ENCODE results near the gene OR6C76.
"Not testable (repeated sequence)": the region's sequence is repeated elsewhere in the genome, so short reads cannot be mapped to it uniquely, and the experiment has no call there.

The OR6C76 gene
- 0 reads per million in 3 donors for total RNA-seq

GRCh38 chr12:55425954-55426353 is at the start of gene OR6C76:
Gene OR6C76 (plus strand): TSS chr12:55426254. CDS start chr12:55426254, 0 bp downstream.
- H3K4me3 ChIP-seq (ENCODE audit: insufficient read depth, low read depth, low read length, poor library complexity, severe bottlenecking), result no peak within 1 kb of the TSS
- no peaks in the 10 kb centered on the region for H3K4me1 ChIP-seq (ENCODE audit: control insufficient read depth, insufficient read depth, low read length, poor library complexity, severe bottlenecking)
- no peak for DNase-seq
- H3K27ac ChIP-seq (ENCODE audit: insufficient read depth, low read length, poor library complexity, severe bottlenecking), result no peak within 1 kb of the TSS
- no peaks in the 10 kb centered on the region for H3K27me3 ChIP-seq (replicated peaks; ENCODE audit: control insufficient read depth, insufficient read depth, low read length, poor library complexity, severe bottlenecking)
- H3K9me3 ChIP-seq (ENCODE audit: control insufficient read depth, low read length), result no peaks in the 10 kb centered on the region
- H3K36me3 ChIP-seq (ENCODE audit: control insufficient read depth, insufficient read depth, low read length), result no peaks in the 10 kb centered on the region

GRCh38 chr12:55385891-55386290 is 40.2 kb upstream of the OR6C76 start:
- no peaks in the 10 kb centered on the region for H3K9me3 ChIP-seq (ENCODE audit: control insufficient read depth, low read length)
- no peak for DNase-seq

GRCh38 chr12:55392032-55392795 is 33.8 kb upstream of the OR6C76 start:
- H3K27me3 ChIP-seq (replicated peaks; ENCODE audit: control insufficient read depth, insufficient read depth, low read length, poor library complexity, severe bottlenecking), result peaks cover 3% of the 10 kb centered on the region
- H3K27ac ChIP-seq (ENCODE audit: insufficient read depth, low read length, poor library complexity, severe bottlenecking), result no peak overlapping the region
- no peaks in the 10 kb centered on the region for H3K4me1 ChIP-seq (ENCODE audit: control insufficient read depth, insufficient read depth, low read length, poor library complexity, severe bottlenecking)

More at GRCh38 chr12:55385891-55386290, 40.2 kb upstream of the OR6C76 start:
- Histone ChIP-seq H3K27ac (ENCODE audit: insufficient read depth, low read length, poor library complexity, severe bottlenecking) (no peak overlapping the region), H3K36me3 (ENCODE audit: control insufficient read depth, insufficient read depth, low read length) (no peaks in the 10 kb centered on the region), H3K27me3 (replicated peaks; ENCODE audit: control insufficient read depth, insufficient read depth, low read length, poor library complexity, severe bottlenecking) (peaks cover 3% of the 10 kb centered on the region), H3K4me1 (ENCODE audit: control insufficient read depth, insufficient read depth, low read length, poor library complexity, severe bottlenecking) (no peaks in the 10 kb centered on the region), H3K4me3 (ENCODE audit: insufficient read depth, low read depth, low read length, poor library complexity, severe bottlenecking) (no peak overlapping the region)

GRCh38 chr12:55396326-55396725 is 29.7 kb upstream of the OR6C76 start:
- Histone ChIP-seq H3K9me3 (ENCODE audit: control insufficient read depth, low read length) (no peaks in the 10 kb centered on the region), H3K36me3 (ENCODE audit: control insufficient read depth, insufficient read depth, low read length) (no peaks in the 10 kb centered on the region), H3K4me3 (ENCODE audit: insufficient read depth, low read depth, low read length, poor library complexity, severe bottlenecking) (no peak overlapping the region), H3K27ac (ENCODE audit: insufficient read depth, low read length, poor library complexity, severe bottlenecking) (no peak overlapping the region), H3K27me3 (replicated peaks; ENCODE audit: control insufficient read depth, insufficient read depth, low read length, poor library complexity, severe bottlenecking) (peaks cover 3% of the 10 kb centered on the region), H3K4me1 (ENCODE audit: control insufficient read depth, insufficient read depth, low read length, poor library complexity, severe bottlenecking) (no peaks in the 10 kb centered on the region)
- no peak for DNase-seq

More at GRCh38 chr12:55392032-55392795, 33.8 kb upstream of the OR6C76 start:
- Histone ChIP-seq H3K4me3 (ENCODE audit: insufficient read depth, low read depth, low read length, poor library complexity, severe bottlenecking) (no peak overlapping the region), H3K9me3 (ENCODE audit: control insufficient read depth, low read length) (no peaks in the 10 kb centered on the region), H3K36me3 (ENCODE audit: control insufficient read depth, insufficient read depth, low read length) (no peaks in the 10 kb centered on the region)
- DNase-seq, result no peak

- Histone ChIP-seq H3K27ac (ENCODE audit: insufficient read depth, low read length, poor library complexity, severe bottlenecking) (no peak within 1 kb of the TSS), H3K9me3 (ENCODE audit: control insufficient read depth, low read length) (no peaks in the 10 kb centered on the region), H3K4me1 (ENCODE audit: control insufficient read depth, insufficient read depth, low read length, poor library complexity, severe bottlenecking) (no peaks in the 10 kb centered on the region), H3K27me3 (replicated peaks; ENCODE audit: control insufficient read depth, insufficient read depth, low read length, poor library complexity, severe bottlenecking) (peaks cover 3% of the 10 kb centered on the region), H3K36me3 (ENCODE audit: control insufficient read depth, insufficient read depth, low read length) (no peaks in the 10 kb centered on the region), H3K4me3 (ENCODE audit: insufficient read depth, low read depth, low read length, poor library complexity, severe bottlenecking) (no peak within 1 kb of the TSS)
- no peak for DNase-seq
Observed at GRCh38 chr12:55400229-55400628, 25.8 kb upstream of the OR6C76 start, which contains the start of gene OR6C65. Gene OR6C65 (plus strand): TSS chr12:55400529. CDS start chr12:55400529, 0 bp downstream.

- Histone ChIP-seq H3K36me3 (ENCODE audit: control insufficient read depth, insufficient read depth, low read length) (no peaks in the 10 kb centered on the region), H3K4me1 (ENCODE audit: control insufficient read depth, insufficient read depth, low read length, poor library complexity, severe bottlenecking) (no peaks in the 10 kb centered on the region), H3K9me3 (ENCODE audit: control insufficient read depth, low read length) (no peaks in the 10 kb centered on the region), H3K27me3 (replicated peaks; ENCODE audit: control insufficient read depth, insufficient read depth, low read length, poor library complexity, severe bottlenecking) (no peaks in the 10 kb centered on the region), H3K4me3 (ENCODE audit: insufficient read depth, low read depth, low read length, poor library complexity, severe bottlenecking) (no peak overlapping the region), H3K27ac (ENCODE audit: insufficient read depth, low read length, poor library complexity, severe bottlenecking) (no peak overlapping the region)
- no peak for DNase-seq
Observed at GRCh38 chr12:55407866-55408265, 18.2 kb upstream of the OR6C76 start.

GRCh38 chr12:55409133-55409532 is 16.9 kb upstream of the OR6C76 start:
- not testable (repeated sequence) for H3K36me3 ChIP-seq (ENCODE audit: control insufficient read depth, insufficient read depth, low read length); H3K4me3 ChIP-seq (ENCODE audit: insufficient read depth, low read depth, low read length, poor library complexity, severe bottlenecking); H3K4me1 ChIP-seq (ENCODE audit: control insufficient read depth, insufficient read depth, low read length, poor library complexity, severe bottlenecking); DNase-seq; H3K9me3 ChIP-seq (ENCODE audit: control insufficient read depth, low read length); H3K27ac ChIP-seq (ENCODE audit: insufficient read depth, low read length, poor library complexity, severe bottlenecking); H3K27me3 ChIP-seq (replicated peaks; ENCODE audit: control insufficient read depth, insufficient read depth, low read length, poor library complexity, severe bottlenecking)

GRCh38 chr12:55412138-55412537 is 13.9 kb upstream of the OR6C76 start:
- not testable (repeated sequence) for H3K27ac ChIP-seq (ENCODE audit: insufficient read depth, low read length, poor library complexity, severe bottlenecking); H3K4me3 ChIP-seq (ENCODE audit: insufficient read depth, low read depth, low read length, poor library complexity, severe bottlenecking); H3K4me1 ChIP-seq (ENCODE audit: control insufficient read depth, insufficient read depth, low read length, poor library complexity, severe bottlenecking); H3K27me3 ChIP-seq (replicated peaks; ENCODE audit: control insufficient read depth, insufficient read depth, low read length, poor library complexity, severe bottlenecking); H3K36me3 ChIP-seq (ENCODE audit: control insufficient read depth, insufficient read depth, low read length); DNase-seq; H3K9me3 ChIP-seq (ENCODE audit: control insufficient read depth, low read length)

- not testable (repeated sequence) for H3K4me3 ChIP-seq (ENCODE audit: insufficient read depth, low read depth, low read length, poor library complexity, severe bottlenecking); H3K27me3 ChIP-seq (replicated peaks; ENCODE audit: control insufficient read depth, insufficient read depth, low read length, poor library complexity, severe bottlenecking); H3K36me3 ChIP-seq (ENCODE audit: control insufficient read depth, insufficient read depth, low read length); H3K4me1 ChIP-seq (ENCODE audit: control insufficient read depth, insufficient read depth, low read length, poor library complexity, severe bottlenecking); H3K9me3 ChIP-seq (ENCODE audit: control insufficient read depth, low read length); H3K27ac ChIP-seq (ENCODE audit: insufficient read depth, low read length, poor library complexity, severe bottlenecking); DNase-seq
Observed at GRCh38 chr12:55413498-55414388, 12.3 kb upstream of the OR6C76 start.

- H3K4me1 ChIP-seq (ENCODE audit: control insufficient read depth, insufficient read depth, low read length, poor library complexity, severe bottlenecking); H3K9me3 ChIP-seq (ENCODE audit: control insufficient read depth, low read length); H3K27me3 ChIP-seq (replicated peaks; ENCODE audit: control insufficient read depth, insufficient read depth, low read length, poor library complexity, severe bottlenecking); H3K4me3 ChIP-seq (ENCODE audit: insufficient read depth, low read depth, low read length, poor library complexity, severe bottlenecking); DNase-seq; H3K36me3 ChIP-seq (ENCODE audit: control insufficient read depth, insufficient read depth, low read length); H3K27ac ChIP-seq (ENCODE audit: insufficient read depth, low read length, poor library complexity, severe bottlenecking): not testable (repeated sequence)
Observed at GRCh38 chr12:55414396-55414823, 11.6 kb upstream of the OR6C76 start.
